HG03159 (cell line): Measurements from ENCODE around the gene OR4A16.

Experiments
- ATAC-seq: cut with Tn5 transposase; IDR thresholded peaks from one replicate; pipeline ENCODE4 v1.9.1; 2021; ENCODE audit warnings: mild to moderate bottlenecking, moderate library complexity; ENCODE audit not compliant: unreplicated experiment

OR4A16 gene

GRCh38 chr11:55342901-55343300 lies at the start of gene OR4A16:
TSS of gene OR4A16 (plus strand) at chr11:55343201. CDS start at chr11:55343201, 0 bp downstream.
- ATAC-seq: no peak

GRCh38 chr11:55324500-55324899 lies 18.5 kb upstream of the OR4A16 start:
- no peak for ATAC-seq

- no peak for ATAC-seq
These were observed 2.3 kb downstream of the OR4A16 start for GRCh38 chr11:55345306-55345705.

- no peak for ATAC-seq
These were observed 6.0 kb downstream of the OR4A16 start for GRCh38 chr11:55349032-55349431.

- no peak for ATAC-seq
These were observed 14.7 kb downstream of the OR4A16 start for GRCh38 chr11:55357560-55358184.

- ATAC-seq: no peak
These were observed 24.7 kb downstream of the OR4A16 start, which contains the start of gene OR4A15 for GRCh38 chr11:55367674-55368073. TSS of gene OR4A15 (plus strand) at chr11:55367974. CDS start at chr11:55367974, 0 bp downstream.
